NCI-H1417 (cell line): ENCODE data around the gene AP1S3.

Experiments
- DNase-seq, 3 experiments: peaks; one replicate each; lab custom pipeline; 2025; lab: John Stamatoyannopoulos, UW

Gene AP1S3

GRCh38 chr2:223760838-223761502 is 76.4 kb downstream of the AP1S3 start:
- no peak for DNase-seq

GRCh38 chr2:223759569-223760430 is 77.6 kb downstream of the AP1S3 start:
- DNase-seq = no peak

- DNase-seq = peak in 2 of 3 experiments; percentile 5 to 62
Observed at GRCh38 chr2:223758131-223758840, 79.1 kb downstream of the AP1S3 start.

GRCh38 chr2:223753940-223754339 is 83.4 kb downstream of the AP1S3 start:
- no peak for DNase-seq

- DNase-seq = no peak
Observed at GRCh38 chr2:223751012-223751411, 86.4 kb downstream of the AP1S3 start.

- no peak for DNase-seq
Observed at GRCh38 chr2:223747392-223748042, 89.9 kb downstream of the AP1S3 start.

- DNase-seq = no peak
Observed at GRCh38 chr2:223746611-223747010, 90.8 kb downstream of the AP1S3 start.

- DNase-seq = no peak
Observed at GRCh38 chr2:223744580-223744979, 92.8 kb downstream of the AP1S3 start.

- DNase-seq = no peak
Observed at GRCh38 chr2:223740679-223741078, 96.7 kb downstream of the AP1S3 start.

- DNase-seq = no peak
Observed at GRCh38 chr2:223737207-223737606, 100.2 kb downstream of the AP1S3 start.

- DNase-seq = no peak
Observed at GRCh38 chr2:223736488-223736887, 100.9 kb downstream of the AP1S3 start.

- no peak for DNase-seq
Observed at GRCh38 chr2:223735659-223736244, 101.6 kb downstream of the AP1S3 start.

- no peak for DNase-seq
Observed at GRCh38 chr2:223735035-223735640, 102.2 kb downstream of the AP1S3 start.

- DNase-seq = no peak
Observed at GRCh38 chr2:223734346-223734745, 103.0 kb downstream of the AP1S3 start.

- no peak for DNase-seq
Observed at GRCh38 chr2:223732346-223732745, 105.0 kb downstream of the AP1S3 start.

GRCh38 chr2:223731503-223731902 is 105.9 kb downstream of the AP1S3 start:
- no peak for DNase-seq

- no peak for DNase-seq
Observed at GRCh38 chr2:223729781-223730180, 107.6 kb downstream of the AP1S3 start.

- DNase-seq = peak in 2 of 3 experiments; percentile 16 to 54
Observed at GRCh38 chr2:223727562-223727961, 109.8 kb downstream of the AP1S3 start.

GRCh38 chr2:223725986-223726970 is 111.1 kb downstream of the AP1S3 start:
- no peak for DNase-seq

GRCh38 chr2:223725494-223725893 is 111.9 kb downstream of the AP1S3 start:
- DNase-seq = peak in 2 of 3 experiments; percentile 24 to 43
